ENCODE measurements around the gene MALT1. TPM values are rescaled to one million over a fixed set of nuclear protein-coding genes. Genes with fewer than 3 reads are reported as not detected.

The MALT1 gene
- total and polyA plus RNA-seq, 9 of the 15 experiments (the other 6 are each of a cell fraction or from before 2014, with no cell fraction given) = 0.14 to 1.6 (median 0.32) TPM

DNA sequence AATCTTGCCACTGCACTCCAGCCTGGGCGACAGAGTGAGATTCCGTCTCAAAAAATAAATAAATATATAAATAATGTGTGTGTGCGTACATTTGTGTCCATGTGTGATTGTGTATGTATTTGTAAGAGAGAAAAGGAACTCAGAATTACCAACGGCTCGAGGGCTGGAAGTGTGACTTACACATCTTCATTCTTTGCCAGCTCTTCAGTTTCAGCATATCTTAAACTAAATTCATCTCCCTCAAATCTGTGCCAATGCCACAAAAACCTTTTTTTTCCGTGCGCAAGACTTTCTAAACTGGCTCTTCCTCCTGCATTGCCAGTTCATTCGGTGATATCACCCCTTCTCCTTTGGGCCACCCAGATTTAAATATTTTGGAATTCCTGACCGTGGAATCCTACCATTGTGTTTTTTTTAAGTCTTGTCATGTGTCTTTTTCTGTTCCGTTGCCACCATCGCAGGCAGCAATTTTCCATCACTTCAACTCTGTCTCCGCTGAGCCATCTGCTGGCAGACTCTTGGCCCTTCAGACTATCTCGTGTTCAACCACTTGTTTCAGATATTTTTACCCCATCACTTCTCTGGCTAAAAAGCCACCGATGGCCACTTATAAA lies 116.4 kb downstream of the MALT1 start:
- BruUV-seq (replicated peaks) = no TSS peak
- in situ Hi-C loops (cut with MboI) (no loop called here), intact Hi-C loops (cut with micrococcal nuclease) (no loop called here)
- Histone ChIP-seq H3K27me3 (ENCODE audit: control insufficient read depth in 2 of 2, insufficient read depth in 2 of 2, low read length in 2 of 2) (no peaks in the 10 kb centered on the region; a peak in 2 of 5 replicates), H3K79me2 (ENCODE audit: control insufficient read depth, insufficient read depth, low read length) (no peaks in the 10 kb centered on the region), H3K4me3 (no peak overlapping the region), H4K20me1 (replicated peaks; ENCODE audit: control insufficient read depth, insufficient read depth, low read length) (no peaks in the 10 kb centered on the region), H3K27ac (ENCODE audit: extremely low read depth, low read depth, low read length) (no peak overlapping the region), H2AFZ (ENCODE audit: low read depth, low read length) (no peak overlapping the region), H3K9me3 (replicated peaks; ENCODE audit: control insufficient read depth, insufficient read depth, low read depth, low read length) (no peaks in the 10 kb centered on the region), H3K9me1 (ENCODE audit: control insufficient read depth, insufficient read depth, low read length) (no peaks in the 10 kb centered on the region), H3K4me2 (ENCODE audit: insufficient read depth, low read length) (no peak overlapping the region), H3K4me1 (replicated peaks in 1 of 2; ENCODE audit: control insufficient read depth in 2 of 2, insufficient read depth in 2 of 2, low read length in 2 of 2) (no peaks in the 10 kb centered on the region), H3K9ac (ENCODE audit: insufficient read depth in 1 of 2, low read depth in 2 of 2, low read length in 2 of 2) (no peak overlapping the region), H3K36me3 (ENCODE audit: control insufficient read depth, insufficient read depth, low read length) (no peaks in the 10 kb centered on the region)
- WGBS (ENCODE audit: insufficient coverage, low coverage, missing lambda C conversion rate) = 4% methylated on average over 12 of the region's 14 CpGs
- ATAC-seq = no peak
- no peak for TF ChIP-seq FOXJ2 (tag; IDR thresholded peaks at IDR 0.05)
- no peak for TF ChIP-seq HNRNPUL1 (IDR thresholded peaks at IDR 0.05; ENCODE audit: low read length)
- TF ChIP-seq, protein P1, sequence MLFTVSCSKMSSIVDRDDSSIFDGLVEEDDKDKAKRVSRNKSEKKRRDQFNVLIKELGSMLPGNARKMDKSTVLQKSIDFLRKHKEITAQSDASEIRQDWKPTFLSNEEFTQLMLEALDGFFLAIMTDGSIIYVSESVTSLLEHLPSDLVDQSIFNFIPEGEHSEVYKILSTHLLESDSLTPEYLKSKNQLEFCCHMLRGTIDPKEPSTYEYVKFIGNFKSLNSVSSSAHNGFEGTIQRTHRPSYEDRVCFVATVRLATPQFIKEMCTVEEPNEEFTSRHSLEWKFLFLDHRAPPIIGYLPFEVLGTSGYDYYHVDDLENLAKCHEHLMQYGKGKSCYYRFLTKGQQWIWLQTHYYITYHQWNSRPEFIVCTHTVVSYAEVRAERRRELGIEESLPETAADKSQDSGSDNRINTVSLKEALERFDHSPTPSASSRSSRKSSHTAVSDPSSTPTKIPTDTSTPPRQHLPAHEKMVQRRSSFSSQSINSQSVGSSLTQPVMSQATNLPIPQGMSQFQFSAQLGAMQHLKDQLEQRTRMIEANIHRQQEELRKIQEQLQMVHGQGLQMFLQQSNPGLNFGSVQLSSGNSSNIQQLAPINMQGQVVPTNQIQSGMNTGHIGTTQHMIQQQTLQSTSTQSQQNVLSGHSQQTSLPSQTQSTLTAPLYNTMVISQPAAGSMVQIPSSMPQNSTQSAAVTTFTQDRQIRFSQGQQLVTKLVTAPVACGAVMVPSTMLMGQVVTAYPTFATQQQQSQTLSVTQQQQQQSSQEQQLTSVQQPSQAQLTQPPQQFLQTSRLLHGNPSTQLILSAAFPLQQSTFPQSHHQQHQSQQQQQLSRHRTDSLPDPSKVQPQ (CRISPR knock-in tag; IDR thresholded peaks at IDR 0.05; ENCODE audit: borderline replicate concordance) = no peak
- TF ChIP-seq YBX1 (IDR thresholded peaks at IDR 0.05) = no peak
- no peak for TF ChIP-seq MEIS2 (IDR thresholded peaks at IDR 0.05; ENCODE audit: partially characterized antibody)
- TF ChIP-seq FOXP1 (CRISPR knock-in tag; IDR thresholded peaks at IDR 0.05) = no peak
- TF ChIP-seq XRCC4 (IDR thresholded peaks at IDR 0.05; ENCODE audit: extremely low read depth, insufficient read depth, insufficient read length) = no peak
- TF ChIP-seq, protein P2, sequence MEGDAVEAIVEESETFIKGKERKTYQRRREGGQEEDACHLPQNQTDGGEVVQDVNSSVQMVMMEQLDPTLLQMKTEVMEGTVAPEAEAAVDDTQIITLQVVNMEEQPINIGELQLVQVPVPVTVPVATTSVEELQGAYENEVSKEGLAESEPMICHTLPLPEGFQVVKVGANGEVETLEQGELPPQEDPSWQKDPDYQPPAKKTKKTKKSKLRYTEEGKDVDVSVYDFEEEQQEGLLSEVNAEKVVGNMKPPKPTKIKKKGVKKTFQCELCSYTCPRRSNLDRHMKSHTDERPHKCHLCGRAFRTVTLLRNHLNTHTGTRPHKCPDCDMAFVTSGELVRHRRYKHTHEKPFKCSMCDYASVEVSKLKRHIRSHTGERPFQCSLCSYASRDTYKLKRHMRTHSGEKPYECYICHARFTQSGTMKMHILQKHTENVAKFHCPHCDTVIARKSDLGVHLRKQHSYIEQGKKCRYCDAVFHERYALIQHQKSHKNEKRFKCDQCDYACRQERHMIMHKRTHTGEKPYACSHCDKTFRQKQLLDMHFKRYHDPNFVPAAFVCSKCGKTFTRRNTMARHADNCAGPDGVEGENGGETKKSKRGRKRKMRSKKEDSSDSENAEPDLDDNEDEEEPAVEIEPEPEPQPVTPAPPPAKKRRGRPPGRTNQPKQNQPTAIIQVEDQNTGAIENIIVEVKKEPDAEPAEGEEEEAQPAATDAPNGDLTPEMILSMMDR (IDR thresholded peaks at IDR 0.05 in 2 of 3, conservative IDR thresholded peaks at IDR 0.05 in 1 of 3; ENCODE audit: insufficient read depth in 2 of 3, low read depth in 1 of 3, low read length in 3 of 3) = no peak
- TF ChIP-seq, protein P3, sequence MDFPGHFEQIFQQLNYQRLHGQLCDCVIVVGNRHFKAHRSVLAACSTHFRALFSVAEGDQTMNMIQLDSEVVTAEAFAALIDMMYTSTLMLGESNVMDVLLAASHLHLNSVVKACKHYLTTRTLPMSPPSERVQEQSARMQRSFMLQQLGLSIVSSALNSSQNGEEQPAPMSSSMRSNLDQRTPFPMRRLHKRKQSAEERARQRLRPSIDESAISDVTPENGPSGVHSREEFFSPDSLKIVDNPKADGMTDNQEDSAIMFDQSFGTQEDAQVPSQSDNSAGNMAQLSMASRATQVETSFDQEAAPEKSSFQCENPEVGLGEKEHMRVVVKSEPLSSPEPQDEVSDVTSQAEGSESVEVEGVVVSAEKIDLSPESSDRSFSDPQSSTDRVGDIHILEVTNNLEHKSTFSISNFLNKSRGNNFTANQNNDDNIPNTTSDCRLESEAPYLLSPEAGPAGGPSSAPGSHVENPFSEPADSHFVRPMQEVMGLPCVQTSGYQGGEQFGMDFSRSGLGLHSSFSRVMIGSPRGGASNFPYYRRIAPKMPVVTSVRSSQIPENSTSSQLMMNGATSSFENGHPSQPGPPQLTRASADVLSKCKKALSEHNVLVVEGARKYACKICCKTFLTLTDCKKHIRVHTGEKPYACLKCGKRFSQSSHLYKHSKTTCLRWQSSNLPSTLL (IDR thresholded peaks at IDR 0.05) = no peak
- TF ChIP-seq ZNF384 (IDR thresholded peaks at IDR 0.05; ENCODE audit: low read depth, low read length) = no peak
- TF ChIP-seq, protein P4, sequence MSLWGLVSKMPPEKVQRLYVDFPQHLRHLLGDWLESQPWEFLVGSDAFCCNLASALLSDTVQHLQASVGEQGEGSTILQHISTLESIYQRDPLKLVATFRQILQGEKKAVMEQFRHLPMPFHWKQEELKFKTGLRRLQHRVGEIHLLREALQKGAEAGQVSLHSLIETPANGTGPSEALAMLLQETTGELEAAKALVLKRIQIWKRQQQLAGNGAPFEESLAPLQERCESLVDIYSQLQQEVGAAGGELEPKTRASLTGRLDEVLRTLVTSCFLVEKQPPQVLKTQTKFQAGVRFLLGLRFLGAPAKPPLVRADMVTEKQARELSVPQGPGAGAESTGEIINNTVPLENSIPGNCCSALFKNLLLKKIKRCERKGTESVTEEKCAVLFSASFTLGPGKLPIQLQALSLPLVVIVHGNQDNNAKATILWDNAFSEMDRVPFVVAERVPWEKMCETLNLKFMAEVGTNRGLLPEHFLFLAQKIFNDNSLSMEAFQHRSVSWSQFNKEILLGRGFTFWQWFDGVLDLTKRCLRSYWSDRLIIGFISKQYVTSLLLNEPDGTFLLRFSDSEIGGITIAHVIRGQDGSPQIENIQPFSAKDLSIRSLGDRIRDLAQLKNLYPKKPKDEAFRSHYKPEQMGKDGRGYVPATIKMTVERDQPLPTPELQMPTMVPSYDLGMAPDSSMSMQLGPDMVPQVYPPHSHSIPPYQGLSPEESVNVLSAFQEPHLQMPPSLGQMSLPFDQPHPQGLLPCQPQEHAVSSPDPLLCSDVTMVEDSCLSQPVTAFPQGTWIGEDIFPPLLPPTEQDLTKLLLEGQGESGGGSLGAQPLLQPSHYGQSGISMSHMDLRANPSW (CRISPR knock-in tag; IDR thresholded peaks at IDR 0.05) = no peak
- ChIA-PET POLR2A (no interaction called here), CTCF (ENCODE audit: low intra/inter-chr PET ratio) (no interaction called here)
- no peak for DNase-seq (ENCODE audit: extremely low read depth in 1 of 4, low spot score in 3 of 4)
- no peak for FAIRE-seq

All from K562 (cell line).